ENCODE data around the gene CLDN10. TPM values are rescaled to one million over a fixed set of nuclear protein-coding genes. Genes with fewer than 3 reads are reported as not detected.

Gene CLDN10
- total RNA-seq, 1 donor from 2014 or later: 0.85 TPM

DNA sequence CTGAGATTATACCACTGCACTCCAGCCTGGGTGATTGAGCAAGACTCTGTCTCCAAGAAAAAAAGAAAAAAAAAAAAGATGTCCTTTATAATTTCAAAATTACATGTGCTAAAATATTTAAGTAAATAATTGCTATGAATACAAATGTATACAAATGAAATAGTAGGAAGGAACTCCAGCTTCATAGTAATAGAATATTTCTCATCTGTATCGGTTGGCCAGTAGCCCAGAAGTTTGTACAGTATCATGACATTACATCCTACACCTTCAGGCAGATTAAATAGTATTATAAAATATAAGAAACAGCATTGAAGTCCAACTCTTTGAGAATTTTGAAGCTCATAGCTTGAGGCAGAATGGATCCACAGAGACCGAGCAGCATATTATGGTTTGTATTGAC, 36.5 kb upstream of the CLDN10 start:
- TF ChIP-seq, protein P1, sequence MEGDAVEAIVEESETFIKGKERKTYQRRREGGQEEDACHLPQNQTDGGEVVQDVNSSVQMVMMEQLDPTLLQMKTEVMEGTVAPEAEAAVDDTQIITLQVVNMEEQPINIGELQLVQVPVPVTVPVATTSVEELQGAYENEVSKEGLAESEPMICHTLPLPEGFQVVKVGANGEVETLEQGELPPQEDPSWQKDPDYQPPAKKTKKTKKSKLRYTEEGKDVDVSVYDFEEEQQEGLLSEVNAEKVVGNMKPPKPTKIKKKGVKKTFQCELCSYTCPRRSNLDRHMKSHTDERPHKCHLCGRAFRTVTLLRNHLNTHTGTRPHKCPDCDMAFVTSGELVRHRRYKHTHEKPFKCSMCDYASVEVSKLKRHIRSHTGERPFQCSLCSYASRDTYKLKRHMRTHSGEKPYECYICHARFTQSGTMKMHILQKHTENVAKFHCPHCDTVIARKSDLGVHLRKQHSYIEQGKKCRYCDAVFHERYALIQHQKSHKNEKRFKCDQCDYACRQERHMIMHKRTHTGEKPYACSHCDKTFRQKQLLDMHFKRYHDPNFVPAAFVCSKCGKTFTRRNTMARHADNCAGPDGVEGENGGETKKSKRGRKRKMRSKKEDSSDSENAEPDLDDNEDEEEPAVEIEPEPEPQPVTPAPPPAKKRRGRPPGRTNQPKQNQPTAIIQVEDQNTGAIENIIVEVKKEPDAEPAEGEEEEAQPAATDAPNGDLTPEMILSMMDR (IDR thresholded peaks at IDR 0.05): no peak
- intact Hi-C loops (cut with DNase I): no loop called here

DNA sequence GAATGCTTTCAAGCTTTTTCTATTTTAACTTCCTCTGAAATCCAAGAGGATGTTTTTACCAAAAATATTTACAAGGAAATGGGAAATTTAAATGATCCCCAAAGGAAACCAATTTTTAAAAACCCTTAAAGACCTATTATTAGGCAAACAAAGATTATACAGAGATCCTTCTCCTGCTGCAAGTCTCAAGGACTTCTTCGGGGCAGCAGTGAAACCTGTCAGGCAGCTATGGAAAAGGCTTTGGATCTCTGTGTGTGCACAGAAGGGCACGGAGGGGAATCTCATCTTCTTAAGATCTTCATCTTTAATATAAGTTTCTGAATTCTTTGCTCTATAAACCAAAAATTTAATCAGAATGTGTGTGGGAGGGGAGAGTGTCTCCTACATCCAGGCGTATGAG, 36.0 kb upstream of the CLDN10 start:
- no peak for DNase-seq (ENCODE audit: low spot score in 2 of 2)
- Histone ChIP-seq H3K27me3 (no peaks in the 10 kb centered on the region), H3K4me1 (no peaks in the 10 kb centered on the region), H3K36me3 (no peaks in the 10 kb centered on the region), H3K4me3 (no peak overlapping the region), H3K27ac (no peak overlapping the region), H3K9me3 (peaks cover 0 to 3% of the 10 kb centered on the region in 2 donors)
- intact Hi-C loops (cut with DNase I): no loop called here
- TF ChIP-seq, protein P1 (IDR thresholded peaks at IDR 0.05): no peak

More for the DNA sequence above, 36.5 kb upstream of the CLDN10 start:
- H3K27me3 ChIP-seq: no peaks in the 10 kb centered on the region
- no peak overlapping the region for H3K4me3 ChIP-seq
- H3K27ac ChIP-seq: no peak overlapping the region
- no peak for DNase-seq (ENCODE audit: low spot score in 2 of 2)
- H3K4me1 ChIP-seq: no peaks in the 10 kb centered on the region
- no peaks in the 10 kb centered on the region for H3K36me3 ChIP-seq
- H3K9me3 ChIP-seq: no peaks in the 10 kb centered on the region

DNA sequence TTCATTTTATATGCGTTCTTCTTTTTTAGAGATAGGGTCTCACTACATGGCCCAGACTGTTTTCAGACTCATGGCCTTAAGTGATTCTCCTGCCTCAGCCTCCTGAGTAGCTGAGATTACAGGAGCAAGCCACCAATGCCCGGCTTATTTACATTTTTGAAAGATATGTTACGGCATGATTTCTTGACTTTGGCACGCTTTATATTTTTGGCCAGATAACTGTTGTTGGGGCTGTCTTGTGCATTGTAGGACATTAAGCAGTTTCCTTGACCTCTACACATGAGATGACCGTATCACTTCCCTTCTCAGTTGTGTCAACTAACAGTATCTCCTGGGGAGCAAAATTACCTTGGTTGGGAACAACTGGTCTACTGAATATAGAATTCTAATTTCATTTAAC, 28.9 kb upstream of the CLDN10 start:
- intact Hi-C loops (cut with DNase I): no loop called here

DNA sequence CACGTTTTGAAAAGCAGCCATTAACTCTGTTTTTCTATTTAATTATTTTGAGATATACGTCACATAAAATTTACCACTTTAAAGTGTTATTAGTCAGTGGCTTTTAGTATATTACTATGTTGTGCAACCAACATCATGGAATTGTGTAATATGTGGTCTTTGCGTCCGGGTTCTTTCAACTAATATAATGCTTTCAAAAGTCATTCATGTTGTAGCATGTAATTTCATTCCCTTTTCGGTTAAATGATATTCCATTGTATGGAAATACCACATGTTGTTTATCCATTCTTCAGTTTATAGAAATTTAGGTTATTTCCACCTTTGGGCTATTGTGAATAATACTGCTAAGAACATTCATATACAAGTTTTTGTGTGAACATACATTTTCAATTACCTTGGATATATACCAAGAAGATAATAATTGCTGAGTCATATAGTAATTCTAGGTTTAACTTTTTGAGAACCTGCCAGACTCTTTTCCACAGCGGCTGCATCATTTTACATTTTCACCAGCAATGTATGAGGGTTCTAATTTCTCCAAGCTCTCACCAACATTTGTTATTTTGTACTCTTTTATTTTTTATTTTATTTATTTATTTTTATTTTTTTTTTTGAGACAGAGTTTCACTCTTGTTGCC, 28.1 kb upstream of the CLDN10 start:
- Histone ChIP-seq H3K27me3 (no peaks in the 10 kb centered on the region), H3K4me1 (no peaks in the 10 kb centered on the region), H3K36me3 (no peaks in the 10 kb centered on the region), H3K9me3 (peaks cover 0 to 9% of the 10 kb centered on the region in 2 donors), H3K4me3 (no peak overlapping the region), H3K27ac (no peak overlapping the region)
- TF ChIP-seq, protein P1 (IDR thresholded peaks at IDR 0.05): no peak
- intact Hi-C loops (cut with DNase I): no loop called here
- no peak for DNase-seq (ENCODE audit: low spot score in 2 of 2)

More for the DNA sequence above, 28.9 kb upstream of the CLDN10 start:
- H3K36me3 ChIP-seq: no peaks in the 10 kb centered on the region
- no peak for DNase-seq (ENCODE audit: low spot score in 2 of 2)
- TF ChIP-seq, protein P1 (IDR thresholded peaks at IDR 0.05): no peak
- no peak overlapping the region for H3K4me3 ChIP-seq
- no peak overlapping the region for H3K27ac ChIP-seq
- H3K27me3 ChIP-seq: no peaks in the 10 kb centered on the region
- H3K4me1 ChIP-seq: no peaks in the 10 kb centered on the region
- peaks cover 0 to 9% of the 10 kb centered on the region in 2 donors for H3K9me3 ChIP-seq

DNA sequence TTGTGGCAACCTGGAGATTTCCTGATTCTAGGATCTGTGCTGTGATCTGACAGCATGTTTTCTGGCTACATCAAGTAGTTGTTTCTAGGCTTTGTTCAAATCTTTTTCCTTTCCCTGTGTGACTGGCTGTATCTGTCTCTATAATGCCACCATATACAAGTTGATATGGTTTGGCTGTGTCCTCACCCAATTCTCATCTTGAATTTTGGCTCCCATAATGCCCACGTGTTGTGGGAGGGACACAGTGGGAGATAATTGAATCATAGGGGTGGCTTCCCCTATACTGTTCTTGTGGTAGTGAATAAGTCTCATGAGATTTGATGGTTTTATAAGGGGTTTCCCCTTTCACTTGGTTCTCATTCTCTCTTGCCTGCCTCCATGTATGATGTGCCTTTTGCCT, 24.6 kb upstream of the CLDN10 start:
- H3K27ac ChIP-seq: no peak overlapping the region
- TF ChIP-seq, protein P1 (IDR thresholded peaks at IDR 0.05): no peak
- H3K27me3 ChIP-seq: no peaks in the 10 kb centered on the region
- DNase-seq (ENCODE audit: low spot score in 2 of 2): no peak
- intact Hi-C loops (cut with DNase I): no loop called here
- H3K9me3 ChIP-seq: no peaks in the 10 kb centered on the region
- no peaks in the 10 kb centered on the region for H3K4me1 ChIP-seq
- no peaks in the 10 kb centered on the region for H3K36me3 ChIP-seq
- H3K4me3 ChIP-seq: no peak overlapping the region

DNA sequence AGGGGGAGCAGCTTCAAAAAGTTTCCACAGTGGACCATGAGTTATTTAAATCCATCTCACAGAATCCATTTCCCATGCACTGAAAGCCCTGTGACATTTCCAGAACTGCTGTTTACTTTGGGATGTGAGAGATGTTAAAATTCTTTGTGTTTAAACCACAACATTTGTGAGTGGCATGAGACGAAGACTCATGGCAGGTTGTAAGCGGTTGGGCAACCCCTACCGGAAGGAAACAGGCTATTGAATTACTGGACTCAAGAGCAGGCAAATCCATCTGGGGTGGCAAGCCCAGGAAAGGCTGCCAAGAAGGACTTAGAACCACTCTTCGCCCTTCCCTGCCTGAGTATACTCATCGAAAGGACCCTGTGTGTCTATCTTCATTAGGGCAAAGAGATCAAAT, 22.3 kb upstream of the CLDN10 start:
- no peak for DNase-seq (ENCODE audit: low spot score in 2 of 2)
- Histone ChIP-seq H3K4me3 (no peak overlapping the region), H3K9me3 (no peaks in the 10 kb centered on the region), H3K36me3 (no peaks in the 10 kb centered on the region), H3K4me1 (no peaks in the 10 kb centered on the region), H3K27ac (no peak overlapping the region), H3K27me3 (no peaks in the 10 kb centered on the region)
- TF ChIP-seq, protein P1 (IDR thresholded peaks at IDR 0.05): no peak
- intact Hi-C loops (cut with DNase I): no loop called here

Data from ascending aorta (tissue), 2 donors.